H9 (cell line): ENCODE measurements around the gene MTCL1. TPM values are rescaled to one million over a fixed set of nuclear protein-coding genes. Genes with fewer than 3 reads are reported as not detected.

ENCODE experiments used
- DNase-seq: peaks from one replicate; pipeline ENCODE4 v3.0.0-alpha.2; 2017
- H2AFZ ChIP-seq: one replicate; pipeline ENCODE4 v1.6.1; 2013; ENCODE audit warnings: mild to moderate bottlenecking, low read length, control low read depth, moderate library complexity
- H2AK5ac ChIP-seq: 2 replicates; pipeline ENCODE4 v1.6.1; 2013; ENCODE audit warnings: low read length, control low read depth, mixed read lengths; ENCODE audit not compliant: insufficient read length
- H2BK120ac ChIP-seq: one replicate; pipeline ENCODE4 v1.6.1; 2013; ENCODE audit warnings: low read depth, mild to moderate bottlenecking, low read length, control low read depth, inconsistent platforms; ENCODE audit not compliant: poor library complexity, severe bottlenecking
- H2BK12ac ChIP-seq: 2 replicates; pipeline ENCODE4 v1.6.1; 2013; ENCODE audit warnings: low read length, control low read depth, mixed read lengths, low read depth; ENCODE audit not compliant: insufficient read length
- H2BK15ac ChIP-seq: 2 replicates; pipeline ENCODE4 v1.6.1; 2013; ENCODE audit warnings: low read depth, low read length, control low read depth
- H2BK20ac ChIP-seq: one replicate; pipeline ENCODE4 v1.6.1; 2013; ENCODE audit warnings: low read depth, mild to moderate bottlenecking, low read length, control low read depth, inconsistent platforms; ENCODE audit not compliant: poor library complexity, severe bottlenecking
- H2BK5ac ChIP-seq: 2 replicates; pipeline ENCODE4 v1.6.1; 2013; ENCODE audit warnings: low read length, control low read depth, mixed read lengths; ENCODE audit not compliant: insufficient read length
- H3K14ac ChIP-seq: 2 replicates; pipeline ENCODE4 v1.6.1; 2013; ENCODE audit warnings: low read length, control low read depth; ENCODE audit not compliant: insufficient read depth
- H3K18ac ChIP-seq: 2 replicates; pipeline ENCODE4 v1.6.1; 2013; ENCODE audit warnings: low read depth, mild to moderate bottlenecking, mixed read lengths, low read length, control low read depth; ENCODE audit not compliant: insufficient read length
- H3K23ac ChIP-seq: 2 replicates; pipeline ENCODE4 v1.6.1; 2013; ENCODE audit warnings: low read length, control low read depth, mixed read lengths, low read depth; ENCODE audit not compliant: insufficient read length
- H3K23me2 ChIP-seq: 2 replicates; pipeline ENCODE4 v1.6.1; 2013; ENCODE audit warnings: low read depth, mild to moderate bottlenecking, mixed read lengths, low read length, control low read depth; ENCODE audit not compliant: insufficient read length, poor library complexity, severe bottlenecking
- H3K27ac ChIP-seq: 2 replicates; pipeline ENCODE4 v1.5.1; 2013; ENCODE audit warnings: low read length, control low read depth, mixed read lengths, low read depth; ENCODE audit not compliant: insufficient read length
- H3K27me3 ChIP-seq: 2 replicates; pipeline ENCODE4 v1.6.1; 2013; ENCODE audit warnings: low read length, control low read depth, inconsistent platforms; ENCODE audit not compliant: insufficient read depth
- H3K4ac ChIP-seq: 2 replicates; pipeline ENCODE4 v1.6.1; 2013; ENCODE audit warnings: low read depth, mild to moderate bottlenecking, control low read depth, inconsistent platforms, low read length, moderate library complexity
- H3K4me1 ChIP-seq: 2 replicates; pipeline ENCODE4 v1.6.1; 2013; ENCODE audit warnings: low read length, control low read depth, inconsistent platforms; ENCODE audit not compliant: insufficient read depth
- H3K4me2 ChIP-seq: 2 replicates; pipeline ENCODE4 v1.6.1; 2013; ENCODE audit warnings: low read length, control low read depth, mixed read lengths; ENCODE audit not compliant: insufficient read length, insufficient read depth
- H3K56ac ChIP-seq: 2 replicates; pipeline ENCODE4 v1.6.1; 2013; ENCODE audit warnings: low read depth, mild to moderate bottlenecking, mixed read lengths, low read length, control low read depth; ENCODE audit not compliant: insufficient read length
- H3K79me1 ChIP-seq: 2 replicates; pipeline ENCODE4 v1.6.1; 2013; ENCODE audit warnings: low read depth, mild to moderate bottlenecking, moderate library complexity, low read length, control low read depth, inconsistent platforms; ENCODE audit not compliant: insufficient read depth, poor library complexity, severe bottlenecking
- H3K79me2 ChIP-seq: 2 replicates; pipeline ENCODE4 v1.6.1; 2013; ENCODE audit warnings: low read length, control low read depth, inconsistent platforms; ENCODE audit not compliant: insufficient read depth
- H3K9ac ChIP-seq: 2 replicates; pipeline ENCODE4 v1.6.1; 2013; ENCODE audit warnings: low read length, control low read depth, mixed read lengths; ENCODE audit not compliant: insufficient read length; ENCODE audit errors: extremely low read depth
- H3K9me3 ChIP-seq: one replicate; pipeline ENCODE4 v1.6.1; 2013; ENCODE audit warnings: low read depth, low read length, inconsistent platforms; ENCODE audit not compliant: control insufficient read depth
- H3T11ph ChIP-seq: one replicate; pipeline ENCODE4 v1.6.1; 2013; ENCODE audit warnings: mild to moderate bottlenecking, low read length, control low read depth, inconsistent platforms
- H4K20me1 ChIP-seq: one replicate; pipeline ENCODE4 v1.6.1; 2013; ENCODE audit not compliant: control insufficient read depth, insufficient read length, insufficient read depth
- H4K5ac ChIP-seq: 2 replicates; pipeline ENCODE4 v1.6.1; 2013; ENCODE audit warnings: low read depth, mild to moderate bottlenecking, mixed read lengths, low read length, control low read depth; ENCODE audit not compliant: insufficient read length
- H4K8ac ChIP-seq: replicated peaks from 2 replicates; pipeline ENCODE4 v1.6.1; 2013; ENCODE audit warnings: low read length, control low read depth, mixed read lengths, low read depth; ENCODE audit not compliant: insufficient read length
- H4K91ac ChIP-seq: 2 replicates; pipeline ENCODE4 v1.6.1; 2013; ENCODE audit warnings: low read depth, mild to moderate bottlenecking, moderate library complexity, mixed read lengths, low read length, control low read depth; ENCODE audit not compliant: insufficient read length
- H3K27ac Mint-ChIP-seq, 3 experiments: 2 replicates in 2 of 3; 3 replicates in 1 of 3; pipeline ENCODE4 v1.8.0; 2020 to 2021; ENCODE audit warnings: mixed read lengths in 3 of 3, mild to moderate bottlenecking in 1 of 3, moderate library complexity in 1 of 3
- H3K27me3 Mint-ChIP-seq: 2 replicates; pipeline ENCODE4 v1.8.0; 2021; ENCODE audit warnings: low read depth, mild to moderate bottlenecking, moderate library complexity, mixed read lengths
- H3K36me3 Mint-ChIP-seq, 3 experiments: 2 replicates in 2 of 3; 3 replicates in 1 of 3; pipeline ENCODE4 v1.8.0; 2020 to 2021; ENCODE audit warnings: low read depth in 3 of 3, mixed read lengths in 3 of 3; ENCODE audit not compliant: insufficient read depth in 1 of 3
- H3K4me1 Mint-ChIP-seq, 2 experiments: 2 replicates each; pipeline ENCODE4 v1.8.0; 2020; ENCODE audit warnings: mixed read lengths in 2 of 2
- H3K4me3 Mint-ChIP-seq, 2 experiments: 2 replicates in 1 of 2; 3 replicates in 1 of 2; pipeline ENCODE4 v1.8.0; 2020 to 2021; ENCODE audit warnings: mild to moderate bottlenecking in 2 of 2, mixed read lengths in 2 of 2, moderate library complexity in 1 of 2
- H3K9me3 Mint-ChIP-seq, 2 experiments: 2 replicates in 1 of 2; 3 replicates in 1 of 2; pipeline ENCODE4 v1.8.0; 2020; ENCODE audit warnings: mild to moderate bottlenecking in 2 of 2, mixed read lengths in 2 of 2, moderate library complexity in 1 of 2
- WGBS: extraction: QIAGEN DNeasy Blood & Tissue Kit; methylation state at CpG from one replicate; pipeline ENCODE4 v1.1.7; 2013; ENCODE audit warnings: missing lambda C conversion rate, low lambda C conversion rate, mixed read lengths; ENCODE audit not compliant: insufficient read length; ENCODE audit errors: extremely low coverage; 5-methylcytosine and 5-hydroxymethylcytosine counted together
- total RNA-seq: library from RNA; stranded (reverse); gene quantifications from 2 replicates; pipeline ENCODE4 v1.2.1, GENCODE V29; 2021
- TF ChIP-seq, protein P1 (sequence below): fragments of 200-600 bp; sonication (generic); conservative IDR thresholded peaks from 3 replicates; pipeline ENCODE4 v1.8.0; 2021; ENCODE audit warnings: antibody characterized with exemption, mild to moderate bottlenecking

The MTCL1 gene
- total RNA-seq, 1 experiment from 2014 or later, result 50.7 TPM

DNA sequence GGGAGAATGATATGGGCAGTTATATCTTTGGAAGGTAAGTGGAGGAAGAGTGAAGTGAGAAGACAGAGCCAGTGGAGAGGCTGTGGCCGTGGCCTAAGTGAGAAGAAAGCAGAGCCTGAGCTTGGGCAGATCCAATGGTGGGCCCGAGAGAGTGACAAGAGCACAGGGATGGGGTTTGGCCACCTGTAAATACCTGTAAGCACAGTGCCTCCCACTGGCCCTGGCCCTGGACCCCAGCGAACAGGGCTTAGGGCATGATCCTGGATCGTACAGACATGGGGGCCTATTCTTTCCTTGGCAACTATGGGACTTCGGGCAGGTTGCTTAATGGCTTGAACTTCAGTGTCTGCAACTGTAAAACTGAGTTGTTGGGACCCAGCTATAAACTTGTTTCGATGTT is 44.1 kb downstream of the MTCL1 start:
- no peak overlapping the region for H3K18ac ChIP-seq
- TF ChIP-seq, protein P1, sequence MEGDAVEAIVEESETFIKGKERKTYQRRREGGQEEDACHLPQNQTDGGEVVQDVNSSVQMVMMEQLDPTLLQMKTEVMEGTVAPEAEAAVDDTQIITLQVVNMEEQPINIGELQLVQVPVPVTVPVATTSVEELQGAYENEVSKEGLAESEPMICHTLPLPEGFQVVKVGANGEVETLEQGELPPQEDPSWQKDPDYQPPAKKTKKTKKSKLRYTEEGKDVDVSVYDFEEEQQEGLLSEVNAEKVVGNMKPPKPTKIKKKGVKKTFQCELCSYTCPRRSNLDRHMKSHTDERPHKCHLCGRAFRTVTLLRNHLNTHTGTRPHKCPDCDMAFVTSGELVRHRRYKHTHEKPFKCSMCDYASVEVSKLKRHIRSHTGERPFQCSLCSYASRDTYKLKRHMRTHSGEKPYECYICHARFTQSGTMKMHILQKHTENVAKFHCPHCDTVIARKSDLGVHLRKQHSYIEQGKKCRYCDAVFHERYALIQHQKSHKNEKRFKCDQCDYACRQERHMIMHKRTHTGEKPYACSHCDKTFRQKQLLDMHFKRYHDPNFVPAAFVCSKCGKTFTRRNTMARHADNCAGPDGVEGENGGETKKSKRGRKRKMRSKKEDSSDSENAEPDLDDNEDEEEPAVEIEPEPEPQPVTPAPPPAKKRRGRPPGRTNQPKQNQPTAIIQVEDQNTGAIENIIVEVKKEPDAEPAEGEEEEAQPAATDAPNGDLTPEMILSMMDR, result no peak
- H3K14ac ChIP-seq, result no peak overlapping the region
- Mint-ChIP-seq H3K9me3 (no peaks in the 10 kb centered on the region), H3K36me3 (peaks cover 17 to 37% (median 29%) of the 10 kb centered on the region in 3 experiments), H3K4me3 (no peak overlapping the region), H3K27ac (peak overlapping the region in 2 of 3 experiments; percentile 62 to 88; a peak in 4 of 7 replicates), H3K27me3 (no peaks in the 10 kb centered on the region), H3K4me1 (peaks cover 0 to 4% of the 10 kb centered on the region in 2 experiments; a peak in 3 of 4 replicates)
- H3K79me1 ChIP-seq, result peaks cover 4% of the 10 kb centered on the region
- no peaks in the 10 kb centered on the region for H3K9me3 ChIP-seq
- H2BK15ac ChIP-seq, result no peak overlapping the region
- H3K9ac ChIP-seq, result no peak overlapping the region
- no peak overlapping the region for H4K5ac ChIP-seq
- no peak overlapping the region for H3K56ac ChIP-seq
- H2BK12ac ChIP-seq, result no peak overlapping the region
- H3K23me2 ChIP-seq, result no peaks in the 10 kb centered on the region
- H2BK120ac ChIP-seq, result no peak overlapping the region
- no peak overlapping the region for H2AK5ac ChIP-seq
- H4K20me1 ChIP-seq, result no peaks in the 10 kb centered on the region
- H2BK5ac ChIP-seq, result no peak overlapping the region
- H3K4ac ChIP-seq, result no peak overlapping the region
- no peak overlapping the region for H2AFZ ChIP-seq
- H4K8ac ChIP-seq, result no peak overlapping the region
- no peak overlapping the region for H3K4me2 ChIP-seq
- H2BK20ac ChIP-seq, result no peak overlapping the region
- H3K27me3 ChIP-seq, result no peaks in the 10 kb centered on the region
- no peak overlapping the region for H3K23ac ChIP-seq
- H3K27ac ChIP-seq, result no peak overlapping the region
- no peaks in the 10 kb centered on the region for H3K79me2 ChIP-seq
- H3K4me1 ChIP-seq, result no peaks in the 10 kb centered on the region
- no peak for DNase-seq
- WGBS, result no CpG with 5 or more reads among the region's 6 CpGs
- H4K91ac ChIP-seq, result no peak overlapping the region
- H3T11ph ChIP-seq, result no peak overlapping the region
